Karpas-422 (cell line): ENCODE data around the gene ATP10B. TPM values are rescaled to one million over a fixed set of nuclear protein-coding genes. Genes with fewer than 3 reads are reported as not detected.

Source experiments
- DNase-seq: peaks from one replicate; pipeline ENCODE4 v3.0.0-alpha.2; 2015
- H2AFZ ChIP-seq: fragments of 200-600 bp; sonication (generic); 2 replicates; pipeline ENCODE4 v1.6.1; 2014; ENCODE audit warnings: antibody characterized with exemption, low read length, mixed read lengths
- H3K27ac ChIP-seq: fragments of 200-600 bp; sonication (generic); 2 replicates; pipeline ENCODE4 v1.5.1; 2014; ENCODE audit warnings: mild to moderate bottlenecking, low read length, moderate library complexity
- H3K27me3 ChIP-seq: fragments of 200-600 bp; sonication (generic); 2 replicates; pipeline ENCODE4 v1.6.1; 2014; ENCODE audit warnings: low read length, mixed read lengths
- H3K36me3 ChIP-seq: fragments of 200-600 bp; sonication (generic); 2 replicates; pipeline ENCODE4 v1.6.1; 2014; ENCODE audit warnings: low read length, mixed read lengths; ENCODE audit not compliant: insufficient read depth
- H3K4me1 ChIP-seq: fragments of 200-600 bp; sonication (generic); 2 replicates; pipeline ENCODE4 v1.6.1; 2014; ENCODE audit warnings: mild to moderate bottlenecking, low read length, mixed read lengths
- H3K4me2 ChIP-seq: fragments of 200-600 bp; sonication (generic); 2 replicates; pipeline ENCODE4 v1.6.1; 2014; ENCODE audit warnings: low read length, low read depth, mild to moderate bottlenecking; ENCODE audit not compliant: poor library complexity, severe bottlenecking
- H3K4me3 ChIP-seq: fragments of 200-600 bp; sonication (generic); 2 replicates; pipeline ENCODE4 v1.5.1; 2014; ENCODE audit warnings: mild to moderate bottlenecking, antibody characterized with exemption, low read length, mixed read lengths
- H3K79me2 ChIP-seq: fragments of 200-600 bp; sonication (generic); 2 replicates; pipeline ENCODE4 v1.6.1; 2014; ENCODE audit warnings: mild to moderate bottlenecking, low read length, mixed read lengths
- H3K9ac ChIP-seq: fragments of 200-600 bp; sonication (generic); 2 replicates; pipeline ENCODE4 v1.6.0; 2014; ENCODE audit warnings: low read length
- H3K9me2 ChIP-seq: fragments of 200-600 bp; sonication (generic), shearing (Covaris generic); replicated peaks from 2 replicates; pipeline ENCODE4 v1.6.0; 2014; ENCODE audit warnings: mild to moderate bottlenecking, low read length, moderate library complexity; ENCODE audit not compliant: insufficient read depth
- H3K9me3 ChIP-seq: fragments of 300-700, 200-600 bp; sonication (generic); 2 replicates; pipeline ENCODE4 v1.6.1; 2014; ENCODE audit warnings: low read length, mixed read lengths
- H4K20me1 ChIP-seq: fragments of 200-600 bp; sonication (generic); 2 replicates; pipeline ENCODE4 v1.6.1; 2014; ENCODE audit warnings: mild to moderate bottlenecking, antibody characterized with exemption, low read length, low read depth; ENCODE audit not compliant: insufficient read depth
- total RNA-seq: library from RNA; depleted of rRNA; stranded (reverse); fragments of >200 nt; shearing (Covaris generic); gene quantifications from 2 replicates; pipeline ENCODE4 v1.2.3, GENCODE V29; 2014; ENCODE audit warnings: low replicate concordance

The ATP10B gene
- total RNA-seq, 1 experiment from 2014 or later = not detected

DNA sequence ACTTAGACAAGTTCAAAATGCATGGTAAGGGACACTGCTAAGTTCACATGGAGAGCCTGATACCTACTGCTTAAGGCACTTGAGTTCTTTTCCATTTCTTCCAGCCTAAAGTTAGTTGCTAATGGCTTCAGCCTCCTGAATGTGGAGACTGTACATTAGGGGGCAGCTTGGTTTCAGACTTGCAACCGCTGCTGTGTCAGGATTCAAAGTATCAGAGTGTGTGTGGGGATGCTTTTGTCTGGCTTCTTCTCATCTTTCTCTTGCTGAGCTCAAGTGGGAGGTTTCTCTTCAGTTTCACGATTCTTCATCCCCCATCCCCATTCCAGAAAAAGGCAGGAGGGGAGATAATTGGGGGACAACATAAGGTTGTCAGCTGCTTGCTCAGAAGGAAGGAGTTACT is 49.4 kb downstream of the ATP10B start:
- H4K20me1 ChIP-seq = no peaks in the 10 kb centered on the region
- H3K9ac ChIP-seq = no peak overlapping the region
- H3K4me2 ChIP-seq = no peak overlapping the region
- H3K9me2 ChIP-seq = no peaks in the 10 kb centered on the region
- no peaks in the 10 kb centered on the region for H3K27me3 ChIP-seq
- no peaks in the 10 kb centered on the region for H3K79me2 ChIP-seq
- H3K4me1 ChIP-seq = peaks cover 5% of the 10 kb centered on the region
- H3K9me3 ChIP-seq = no peaks in the 10 kb centered on the region
- no peak overlapping the region for H3K27ac ChIP-seq
- no peak overlapping the region for H2AFZ ChIP-seq
- H3K36me3 ChIP-seq = no peaks in the 10 kb centered on the region
- DNase-seq = no peak
- no peak overlapping the region for H3K4me3 ChIP-seq

GRCh38 chr5:160800375-160801275 is 51.4 kb downstream of the ATP10B start:
- Histone ChIP-seq H4K20me1 (no peaks in the 10 kb centered on the region), H3K27me3 (no peaks in the 10 kb centered on the region), H3K9ac (no peak overlapping the region), H2AFZ (no peak overlapping the region), H3K9me2 (no peaks in the 10 kb centered on the region), H3K9me3 (no peaks in the 10 kb centered on the region), H3K36me3 (no peaks in the 10 kb centered on the region), H3K27ac (no peak overlapping the region), H3K4me1 (peaks cover 5% of the 10 kb centered on the region), H3K4me2 (no peak overlapping the region), H3K4me3 (no peak overlapping the region), H3K79me2 (no peaks in the 10 kb centered on the region)
- DNase-seq = no peak

DNA sequence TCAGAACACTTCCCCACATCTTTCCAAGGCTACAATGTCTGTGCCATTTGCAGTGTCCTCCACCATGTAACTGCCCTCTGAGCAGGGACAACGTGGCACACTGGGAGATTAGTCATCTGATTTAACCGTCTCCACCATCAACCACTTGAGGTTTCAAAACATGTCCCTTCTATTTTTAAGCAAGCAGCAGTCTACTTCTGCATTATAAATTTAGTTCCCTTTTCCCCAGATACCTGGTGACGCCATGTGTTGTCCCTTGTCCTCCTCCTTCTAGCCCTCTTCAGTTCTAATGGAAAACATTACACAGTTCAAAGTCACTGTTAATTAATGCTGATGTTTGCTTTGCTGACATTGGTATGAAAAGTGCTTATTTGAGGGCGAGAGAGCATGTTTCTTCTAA is 52.8 kb downstream of the ATP10B start:
- H3K36me3 ChIP-seq = no peaks in the 10 kb centered on the region
- no peaks in the 10 kb centered on the region for H3K9me2 ChIP-seq
- H3K4me3 ChIP-seq = no peak overlapping the region
- no peaks in the 10 kb centered on the region for H3K27me3 ChIP-seq
- no peaks in the 10 kb centered on the region for H4K20me1 ChIP-seq
- H3K9me3 ChIP-seq = no peaks in the 10 kb centered on the region
- no peak for DNase-seq
- no peak overlapping the region for H3K4me2 ChIP-seq
- no peak overlapping the region for H3K27ac ChIP-seq
- H3K9ac ChIP-seq = no peak overlapping the region
- no peak overlapping the region for H2AFZ ChIP-seq
- peaks cover 5% of the 10 kb centered on the region for H3K4me1 ChIP-seq
- H3K79me2 ChIP-seq = no peaks in the 10 kb centered on the region

- H3K9me2 ChIP-seq = no peaks in the 10 kb centered on the region
- no peak overlapping the region for H3K27ac ChIP-seq
- H3K9ac ChIP-seq = no peak overlapping the region
- H4K20me1 ChIP-seq = no peaks in the 10 kb centered on the region
- DNase-seq = no peak
- no peaks in the 10 kb centered on the region for H3K79me2 ChIP-seq
- no peaks in the 10 kb centered on the region for H3K36me3 ChIP-seq
- H3K9me3 ChIP-seq = no peaks in the 10 kb centered on the region
- no peak overlapping the region for H3K4me3 ChIP-seq
- H3K4me2 ChIP-seq = no peak overlapping the region
- H3K4me1 ChIP-seq = peaks cover 5% of the 10 kb centered on the region
- no peak overlapping the region for H2AFZ ChIP-seq
- H3K27me3 ChIP-seq = no peaks in the 10 kb centered on the region
These were observed 55.0 kb downstream of the ATP10B start for GRCh38 chr5:160797020-160797419.

DNA sequence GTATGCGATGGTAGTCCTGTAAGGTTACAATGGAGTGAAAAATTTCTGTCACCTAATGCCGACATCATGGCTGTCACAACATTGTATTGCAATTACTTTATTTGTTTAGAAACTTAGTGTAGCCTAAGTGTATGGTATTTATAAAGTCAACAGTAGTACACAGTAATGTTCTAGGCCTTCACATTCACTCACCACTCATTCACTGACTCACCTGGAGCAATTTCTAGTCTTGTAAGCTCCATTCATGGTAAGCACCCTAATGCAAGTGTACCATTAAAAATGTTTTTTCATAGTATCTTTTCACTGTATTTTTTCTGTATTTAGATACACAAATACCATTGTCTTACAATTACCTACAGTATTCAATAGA is 58.5 kb downstream of the ATP10B start:
- Histone ChIP-seq H3K27ac (no peak overlapping the region), H3K4me3 (no peak overlapping the region), H3K4me1 (no peaks in the 10 kb centered on the region), H3K36me3 (no peaks in the 10 kb centered on the region), H3K9me3 (no peaks in the 10 kb centered on the region), H3K9me2 (no peaks in the 10 kb centered on the region; the same call in 1 of the 2 replicates), H3K4me2 (no peak overlapping the region), H4K20me1 (no peaks in the 10 kb centered on the region), H3K9ac (no peak overlapping the region), H3K27me3 (no peaks in the 10 kb centered on the region), H3K79me2 (no peaks in the 10 kb centered on the region), H2AFZ (no peak overlapping the region)
- DNase-seq = no peak

DNA sequence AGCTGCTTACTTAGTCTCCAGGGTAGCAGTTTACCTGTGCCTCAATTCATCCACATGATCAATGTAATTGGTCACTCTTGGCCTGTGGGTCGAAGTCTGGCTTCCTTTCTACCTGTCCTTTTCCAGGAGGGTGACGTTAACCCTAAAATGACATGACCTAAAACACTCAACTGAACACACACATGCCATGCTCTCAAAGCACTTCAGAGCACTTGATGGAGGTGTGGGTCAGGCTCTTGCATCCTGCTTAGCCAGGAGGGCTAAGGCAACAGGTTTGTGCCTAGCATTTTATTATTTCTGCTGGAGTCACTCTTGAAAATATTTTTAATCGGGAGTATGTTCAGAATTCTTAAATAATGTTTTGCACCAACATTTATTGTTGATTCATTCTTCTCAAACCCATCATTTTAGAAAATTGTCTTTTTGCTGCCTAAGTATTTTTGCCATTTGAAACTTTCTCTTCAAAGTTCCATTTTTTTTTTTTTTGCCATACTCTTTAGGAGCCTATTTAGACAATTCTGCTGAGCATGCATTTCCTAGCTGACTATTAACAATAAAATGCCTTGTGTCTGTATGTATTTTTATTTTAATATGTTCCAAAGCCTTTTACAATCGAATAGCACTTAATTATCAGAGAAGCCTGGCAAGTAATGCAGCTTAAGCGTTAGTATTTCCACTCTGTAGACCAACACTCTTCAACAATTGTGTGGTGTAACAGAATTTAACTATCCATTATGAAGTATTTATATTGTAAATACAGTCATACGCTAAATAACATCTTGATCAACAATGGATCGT is 59.1 kb downstream of the ATP10B start:
- Histone ChIP-seq H3K27me3 (no peaks in the 10 kb centered on the region), H4K20me1 (no peaks in the 10 kb centered on the region), H3K4me3 (no peak overlapping the region), H3K9me2 (no peaks in the 10 kb centered on the region; the same call in 1 of the 2 replicates), H3K4me1 (no peaks in the 10 kb centered on the region), H3K9ac (no peak overlapping the region), H3K4me2 (no peak overlapping the region), H3K27ac (no peak overlapping the region), H3K36me3 (no peaks in the 10 kb centered on the region), H3K79me2 (no peaks in the 10 kb centered on the region), H2AFZ (no peak overlapping the region), H3K9me3 (no peaks in the 10 kb centered on the region)
- DNase-seq = no peak

DNA sequence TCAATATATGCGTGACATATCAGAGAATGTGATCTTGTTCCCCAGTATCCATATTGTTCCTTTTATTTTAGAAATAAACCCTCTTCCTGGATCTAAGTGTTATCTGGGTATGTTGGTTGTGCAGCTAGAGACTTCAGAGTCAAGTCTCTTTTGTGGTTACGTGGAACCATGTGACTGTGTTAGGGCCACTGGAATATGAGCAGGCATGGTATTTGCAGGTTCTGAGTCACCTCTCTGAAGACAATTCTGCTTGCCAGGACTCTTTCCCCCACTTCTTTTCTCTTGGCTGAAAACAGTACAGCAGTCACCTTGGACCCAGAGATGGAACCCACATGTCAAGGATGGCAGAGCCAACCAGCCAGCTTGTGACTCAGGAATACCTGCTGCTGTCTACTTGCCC is 59.7 kb downstream of the ATP10B start:
- Histone ChIP-seq H3K9me3 (no peaks in the 10 kb centered on the region), H2AFZ (no peak overlapping the region), H3K4me3 (no peak overlapping the region), H4K20me1 (no peaks in the 10 kb centered on the region), H3K9ac (no peak overlapping the region), H3K27me3 (no peaks in the 10 kb centered on the region), H3K79me2 (no peaks in the 10 kb centered on the region), H3K9me2 (no peaks in the 10 kb centered on the region; the same call in 1 of the 2 replicates), H3K4me2 (no peak overlapping the region), H3K4me1 (no peaks in the 10 kb centered on the region), H3K36me3 (no peaks in the 10 kb centered on the region), H3K27ac (no peak overlapping the region)
- DNase-seq = no peak

DNA sequence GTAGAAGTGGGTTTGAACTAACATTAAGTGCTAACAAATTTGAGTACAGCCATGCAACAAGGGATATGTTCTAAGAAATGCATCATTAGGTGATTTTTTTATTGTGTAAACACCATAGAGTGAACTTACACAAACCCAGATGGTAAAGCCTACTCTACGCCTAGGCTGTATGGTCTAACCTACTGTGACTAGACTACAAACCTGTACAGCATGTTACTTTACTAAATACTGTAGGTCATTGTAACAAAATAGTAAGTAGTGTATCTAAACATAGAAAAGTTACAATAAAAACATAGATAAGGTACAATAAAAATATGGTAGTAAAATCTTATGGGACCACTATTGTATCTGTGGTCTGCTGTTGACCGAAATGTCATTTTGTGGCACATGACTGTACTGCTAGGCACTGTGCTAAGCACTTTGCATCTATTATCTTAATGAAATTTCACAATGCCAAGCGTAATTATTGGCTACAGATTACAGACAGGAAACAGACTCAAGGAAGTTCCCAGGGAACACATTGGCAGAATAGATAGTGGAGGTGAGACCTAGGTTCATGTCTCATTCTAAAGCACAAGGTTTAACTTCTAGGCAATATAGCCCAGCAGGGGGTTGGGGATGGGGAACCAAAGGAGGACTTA is 62.7 kb downstream of the ATP10B start:
- no peaks in the 10 kb centered on the region for H4K20me1 ChIP-seq
- H3K9ac ChIP-seq = no peak overlapping the region
- H3K4me2 ChIP-seq = no peak overlapping the region
- no peaks in the 10 kb centered on the region for H3K27me3 ChIP-seq
- no peak overlapping the region for H3K4me3 ChIP-seq
- no peaks in the 10 kb centered on the region for H3K4me1 ChIP-seq
- no peak for DNase-seq
- H3K9me2 ChIP-seq = no peaks in the 10 kb centered on the region; the same call in 1 of the 2 replicates
- no peaks in the 10 kb centered on the region for H3K79me2 ChIP-seq
- no peaks in the 10 kb centered on the region for H3K36me3 ChIP-seq
- H3K27ac ChIP-seq = no peak overlapping the region
- H2AFZ ChIP-seq = no peak overlapping the region
- no peaks in the 10 kb centered on the region for H3K9me3 ChIP-seq
